GM23338 (cell line): ENCODE results near the gene DNLZ. TPM values are rescaled to one million over a fixed set of nuclear protein-coding genes. Genes with fewer than 3 reads are reported as not detected.

Experiments
- ATAC-seq: fragments of 200-7000 bp; cut with Tn5 transposase; 3 replicates; pipeline ENCODE4 v1.9.1; 2020
- DNase-seq: peaks from one replicate; pipeline ENCODE4 v3.0.0-alpha.2; 2015; ENCODE audit warnings: low spot score
- H2AFZ ChIP-seq: fragments of 200-600 bp; sonication (generic); 2 replicates; pipeline ENCODE4 v1.8.0; 2016; ENCODE audit warnings: antibody characterized with exemption, mild to moderate bottlenecking, moderate library complexity
- H3F3A ChIP-seq: fragments of 200-600 bp; sonication (generic); replicated peaks from 2 replicates; pipeline ENCODE4 v1.8.0; 2017; ENCODE audit warnings: antibody characterized with exemption, mixed run types, low read depth
- H3K27ac ChIP-seq: fragments of 200-600 bp; sonication (generic); 2 replicates; pipeline ENCODE4 v1.6.1; 2016; ENCODE audit warnings: low read depth
- H3K27me3 ChIP-seq: fragments of 200-600 bp; sonication (generic); 2 replicates; pipeline ENCODE4 v1.8.0; 2016; ENCODE audit warnings: mild to moderate bottlenecking, mixed run types, moderate library complexity; ENCODE audit not compliant: insufficient read depth
- H3K36me3 ChIP-seq: fragments of 200-600 bp; sonication (generic); 2 replicates; pipeline ENCODE4 v1.8.0; 2016; ENCODE audit warnings: mild to moderate bottlenecking; ENCODE audit not compliant: insufficient read depth
- H3K4me1 ChIP-seq: fragments of 200-600 bp; sonication (generic); 2 replicates; pipeline ENCODE4 v1.8.0; 2016; ENCODE audit warnings: mild to moderate bottlenecking, moderate library complexity; ENCODE audit not compliant: insufficient read depth
- H3K4me2 ChIP-seq: fragments of 200-600 bp; sonication (generic); 2 replicates; pipeline ENCODE4 v1.7.1; 2017; ENCODE audit warnings: mixed run types
- H3K4me3 ChIP-seq: fragments of 200-600 bp; sonication (generic); 2 replicates; pipeline ENCODE4 v1.6.1; 2016; ENCODE audit warnings: mixed run types
- H3K79me2 ChIP-seq: fragments of 200-600 bp; sonication (generic); replicated peaks from 2 replicates; pipeline ENCODE4 v1.8.0; 2017; ENCODE audit warnings: mild to moderate bottlenecking; ENCODE audit not compliant: insufficient read depth
- H3K9me2 ChIP-seq: fragments of 200-600 bp; sonication (generic); 2 replicates; pipeline ENCODE4 v1.8.0; 2017; ENCODE audit not compliant: insufficient read depth
- H4K20me1 ChIP-seq: fragments of 200-600 bp; sonication (generic); replicated peaks from 2 replicates; pipeline ENCODE4 v1.8.0; 2017; ENCODE audit warnings: mild to moderate bottlenecking; ENCODE audit not compliant: insufficient read depth
- H3K27ac Mint-ChIP-seq: 2 replicates; pipeline ENCODE4 v1.8.0; 2020; ENCODE audit warnings: inconsistent platforms, mild to moderate bottlenecking, moderate library complexity, mixed read lengths
- H3K27me3 Mint-ChIP-seq: 3 replicates; pipeline ENCODE4 v1.8.0; 2022; ENCODE audit warnings: low read depth, mild to moderate bottlenecking, moderate library complexity, mixed read lengths, inconsistent platforms; ENCODE audit not compliant: insufficient read depth, poor library complexity
- H3K36me3 Mint-ChIP-seq: 3 replicates; pipeline ENCODE4 v1.8.0; 2021; ENCODE audit warnings: low read depth, mild to moderate bottlenecking, inconsistent platforms, moderate library complexity, mixed read lengths
- H3K4me1 Mint-ChIP-seq: 3 replicates; pipeline ENCODE4 v1.8.0; 2020; ENCODE audit warnings: mild to moderate bottlenecking, inconsistent platforms, mixed read lengths
- H3K4me3 Mint-ChIP-seq: 3 replicates; pipeline ENCODE4 v1.8.0; 2021; ENCODE audit warnings: moderate library complexity, mild to moderate bottlenecking, inconsistent platforms, mixed read lengths
- H3K9me3 Mint-ChIP-seq: 3 replicates; pipeline ENCODE4 v1.8.0; 2020; ENCODE audit warnings: moderate library complexity, mild to moderate bottlenecking, inconsistent platforms, mixed read lengths
- CREB1 ChIP-seq: fragments of 250-450 bp; sonication (Bioruptor Pico); IDR thresholded peaks from 2 replicates; pipeline ENCODE4 v1.5.0; 2020; ENCODE audit warnings: low read depth, mild to moderate bottlenecking, moderate library complexity
- EZH2 ChIP-seq: fragments of 200-600 bp; sonication (generic); IDR thresholded peaks from one replicate; pipeline ENCODE4 v1.8.0; 2017; ENCODE audit warnings: antibody characterized with exemption, mild to moderate bottlenecking, low read depth; ENCODE audit not compliant: unreplicated experiment
- EZH2phosphoT487 ChIP-seq: fragments of 200-600 bp; sonication (generic); IDR thresholded peaks from one replicate; pipeline ENCODE4 v1.8.1; 2018; ENCODE audit warnings: antibody characterized with exemption; ENCODE audit not compliant: unreplicated experiment
- JUNB ChIP-seq: IDR thresholded peaks from one replicate; pipeline ENCODE4 v1.6.1; 2016; ENCODE audit warnings: antibody characterized with exemption; ENCODE audit not compliant: unreplicated experiment
- NANOG ChIP-seq: IDR thresholded peaks from 2 replicates; pipeline ENCODE4 v1.6.1; 2016; ENCODE audit warnings: antibody characterized with exemption, borderline replicate concordance
- POLR2AphosphoS5 ChIP-seq: IDR thresholded peaks from 2 replicates; pipeline ENCODE4 v1.6.1; 2016; ENCODE audit warnings: antibody characterized with exemption, low read depth
- STAT1 ChIP-seq: IDR thresholded peaks from one replicate; pipeline ENCODE4 v1.6.1; 2016; ENCODE audit warnings: antibody characterized with exemption; ENCODE audit not compliant: unreplicated experiment
- ZNF114 ChIP-seq: fragments of 250-450 bp; sonication (Bioruptor Pico); IDR thresholded peaks from 2 replicates; pipeline ENCODE4 v1.5.0; 2020; ENCODE audit warnings: mild to moderate bottlenecking, moderate library complexity
- ZNF331 ChIP-seq: fragments of 250-450 bp; sonication (Bioruptor Pico); IDR thresholded peaks from 2 replicates; pipeline ENCODE4 v1.5.0; 2020; ENCODE audit warnings: low read depth, mild to moderate bottlenecking, moderate library complexity
- polyA plus RNA-seq: library from polyadenylated mRNA; unstranded; fragments of >200 nt; fragmentation: Nextera tagmentation; extraction: Ambion mirVana; gene quantifications from 2 replicates; pipeline ENCODE4 v1.2.1, GENCODE V29; 2016
- total RNA-seq: library from RNA; depleted of rRNA; stranded (reverse); fragments of >200 nt; shearing (Covaris generic); gene quantifications from 2 replicates; pipeline ENCODE4 v1.2.3, GENCODE V29; 2014
- TF ChIP-seq, protein P1 (sequence below): IDR thresholded peaks from 2 replicates; pipeline ENCODE4 v1.6.1; 2016; ENCODE audit warnings: antibody characterized with exemption
- TF ChIP-seq, protein P2 (sequence below): IDR thresholded peaks from one replicate; pipeline ENCODE4 v1.6.1; 2018; ENCODE audit warnings: antibody characterized with exemption; ENCODE audit not compliant: unreplicated experiment
- TF ChIP-seq, protein P3 (sequence below): fragments of 250-450 bp; sonication (Bioruptor Pico); IDR thresholded peaks from 2 replicates; pipeline ENCODE4 v1.5.0; 2020; ENCODE audit warnings: mild to moderate bottlenecking, moderate library complexity
- TF ChIP-seq, protein P4 (sequence below), 2 experiments: fragments of 200-600 bp in 1 of 2; sonication (generic) in 1 of 2; conservative IDR thresholded peaks; 2 replicates each; pipeline versions ENCODE4 v1.5.1 to v1.6.1; 2016 to 2017; ENCODE audit warnings: antibody characterized with exemption in 2 of 2, low read depth in 2 of 2, mild to moderate bottlenecking in 2 of 2, moderate library complexity in 1 of 2

Gene DNLZ
- total and polyA plus RNA-seq, 2 experiments from 2014 or later, result 33.4 to 53.9 TPM

DNA sequence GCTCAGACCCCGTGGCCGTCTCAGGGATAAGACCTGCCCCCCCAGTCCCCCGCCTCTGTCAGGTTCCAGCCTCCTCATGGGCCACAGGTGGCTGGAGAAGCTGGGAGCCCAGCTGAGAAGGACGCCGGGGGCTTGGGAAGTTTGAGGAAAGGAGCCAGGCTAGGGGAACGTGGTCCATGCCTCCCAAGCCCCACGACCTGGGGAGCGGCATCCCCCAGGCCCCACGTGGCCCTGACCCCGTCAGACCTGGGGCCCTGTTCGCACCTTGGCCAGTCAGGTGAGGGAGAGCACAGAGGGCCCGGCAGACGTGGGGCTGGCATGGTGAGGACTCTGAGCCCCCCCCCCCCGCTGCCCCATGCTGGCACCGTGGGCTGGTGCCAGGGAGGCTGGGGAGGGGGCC lies 32.5 kb downstream of the DNLZ start:
- Histone ChIP-seq H4K20me1 (no peaks in the 10 kb centered on the region), H3K4me2 (no peak overlapping the region), H3K27ac (no peak overlapping the region), H3K9me2 (no peaks in the 10 kb centered on the region), H3K36me3 (no peaks in the 10 kb centered on the region), H3K79me2 (no peaks in the 10 kb centered on the region; the same call in 1 of the 2 replicates), H3K4me3 (no peak overlapping the region), H2AFZ (no peak overlapping the region), H3K27me3 (no peaks in the 10 kb centered on the region), H3F3A (0 out of 2 replicates have a peak, but pooled peaks cover 3% of the 10 kb centered on the region), H3K4me1 (peaks cover 15% of the 10 kb centered on the region)
- Mint-ChIP-seq H3K4me3 (no peak overlapping the region), H3K9me3 (no peaks in the 10 kb centered on the region), H3K4me1 (peaks cover 8% of the 10 kb centered on the region), H3K36me3 (no peaks in the 10 kb centered on the region), H3K27ac (no peak overlapping the region), H3K27me3 (peaks cover 8% of the 10 kb centered on the region)
- DNase-seq, result no peak
- TF ChIP-seq EZH2phosphoT487 (no peak), NANOG (no peak), EZH2 (no peak), CREB1 (CRISPR knock-in tag) (no peak), POLR2AphosphoS5 (no peak), ZNF114 (no peak), ZNF331 (CRISPR knock-in tag) (no peak), JUNB (no peak), STAT1 (no peak)
- TF ChIP-seq, protein P1, sequence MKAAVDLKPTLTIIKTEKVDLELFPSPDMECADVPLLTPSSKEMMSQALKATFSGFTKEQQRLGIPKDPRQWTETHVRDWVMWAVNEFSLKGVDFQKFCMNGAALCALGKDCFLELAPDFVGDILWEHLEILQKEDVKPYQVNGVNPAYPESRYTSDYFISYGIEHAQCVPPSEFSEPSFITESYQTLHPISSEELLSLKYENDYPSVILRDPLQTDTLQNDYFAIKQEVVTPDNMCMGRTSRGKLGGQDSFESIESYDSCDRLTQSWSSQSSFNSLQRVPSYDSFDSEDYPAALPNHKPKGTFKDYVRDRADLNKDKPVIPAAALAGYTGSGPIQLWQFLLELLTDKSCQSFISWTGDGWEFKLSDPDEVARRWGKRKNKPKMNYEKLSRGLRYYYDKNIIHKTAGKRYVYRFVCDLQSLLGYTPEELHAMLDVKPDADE, result no peak
- TF ChIP-seq, protein P2, sequence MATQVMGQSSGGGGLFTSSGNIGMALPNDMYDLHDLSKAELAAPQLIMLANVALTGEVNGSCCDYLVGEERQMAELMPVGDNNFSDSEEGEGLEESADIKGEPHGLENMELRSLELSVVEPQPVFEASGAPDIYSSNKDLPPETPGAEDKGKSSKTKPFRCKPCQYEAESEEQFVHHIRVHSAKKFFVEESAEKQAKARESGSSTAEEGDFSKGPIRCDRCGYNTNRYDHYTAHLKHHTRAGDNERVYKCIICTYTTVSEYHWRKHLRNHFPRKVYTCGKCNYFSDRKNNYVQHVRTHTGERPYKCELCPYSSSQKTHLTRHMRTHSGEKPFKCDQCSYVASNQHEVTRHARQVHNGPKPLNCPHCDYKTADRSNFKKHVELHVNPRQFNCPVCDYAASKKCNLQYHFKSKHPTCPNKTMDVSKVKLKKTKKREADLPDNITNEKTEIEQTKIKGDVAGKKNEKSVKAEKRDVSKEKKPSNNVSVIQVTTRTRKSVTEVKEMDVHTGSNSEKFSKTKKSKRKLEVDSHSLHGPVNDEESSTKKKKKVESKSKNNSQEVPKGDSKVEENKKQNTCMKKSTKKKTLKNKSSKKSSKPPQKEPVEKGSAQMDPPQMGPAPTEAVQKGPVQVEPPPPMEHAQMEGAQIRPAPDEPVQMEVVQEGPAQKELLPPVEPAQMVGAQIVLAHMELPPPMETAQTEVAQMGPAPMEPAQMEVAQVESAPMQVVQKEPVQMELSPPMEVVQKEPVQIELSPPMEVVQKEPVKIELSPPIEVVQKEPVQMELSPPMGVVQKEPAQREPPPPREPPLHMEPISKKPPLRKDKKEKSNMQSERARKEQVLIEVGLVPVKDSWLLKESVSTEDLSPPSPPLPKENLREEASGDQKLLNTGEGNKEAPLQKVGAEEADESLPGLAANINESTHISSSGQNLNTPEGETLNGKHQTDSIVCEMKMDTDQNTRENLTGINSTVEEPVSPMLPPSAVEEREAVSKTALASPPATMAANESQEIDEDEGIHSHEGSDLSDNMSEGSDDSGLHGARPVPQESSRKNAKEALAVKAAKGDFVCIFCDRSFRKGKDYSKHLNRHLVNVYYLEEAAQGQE, result no peak
- TF ChIP-seq, protein P3, sequence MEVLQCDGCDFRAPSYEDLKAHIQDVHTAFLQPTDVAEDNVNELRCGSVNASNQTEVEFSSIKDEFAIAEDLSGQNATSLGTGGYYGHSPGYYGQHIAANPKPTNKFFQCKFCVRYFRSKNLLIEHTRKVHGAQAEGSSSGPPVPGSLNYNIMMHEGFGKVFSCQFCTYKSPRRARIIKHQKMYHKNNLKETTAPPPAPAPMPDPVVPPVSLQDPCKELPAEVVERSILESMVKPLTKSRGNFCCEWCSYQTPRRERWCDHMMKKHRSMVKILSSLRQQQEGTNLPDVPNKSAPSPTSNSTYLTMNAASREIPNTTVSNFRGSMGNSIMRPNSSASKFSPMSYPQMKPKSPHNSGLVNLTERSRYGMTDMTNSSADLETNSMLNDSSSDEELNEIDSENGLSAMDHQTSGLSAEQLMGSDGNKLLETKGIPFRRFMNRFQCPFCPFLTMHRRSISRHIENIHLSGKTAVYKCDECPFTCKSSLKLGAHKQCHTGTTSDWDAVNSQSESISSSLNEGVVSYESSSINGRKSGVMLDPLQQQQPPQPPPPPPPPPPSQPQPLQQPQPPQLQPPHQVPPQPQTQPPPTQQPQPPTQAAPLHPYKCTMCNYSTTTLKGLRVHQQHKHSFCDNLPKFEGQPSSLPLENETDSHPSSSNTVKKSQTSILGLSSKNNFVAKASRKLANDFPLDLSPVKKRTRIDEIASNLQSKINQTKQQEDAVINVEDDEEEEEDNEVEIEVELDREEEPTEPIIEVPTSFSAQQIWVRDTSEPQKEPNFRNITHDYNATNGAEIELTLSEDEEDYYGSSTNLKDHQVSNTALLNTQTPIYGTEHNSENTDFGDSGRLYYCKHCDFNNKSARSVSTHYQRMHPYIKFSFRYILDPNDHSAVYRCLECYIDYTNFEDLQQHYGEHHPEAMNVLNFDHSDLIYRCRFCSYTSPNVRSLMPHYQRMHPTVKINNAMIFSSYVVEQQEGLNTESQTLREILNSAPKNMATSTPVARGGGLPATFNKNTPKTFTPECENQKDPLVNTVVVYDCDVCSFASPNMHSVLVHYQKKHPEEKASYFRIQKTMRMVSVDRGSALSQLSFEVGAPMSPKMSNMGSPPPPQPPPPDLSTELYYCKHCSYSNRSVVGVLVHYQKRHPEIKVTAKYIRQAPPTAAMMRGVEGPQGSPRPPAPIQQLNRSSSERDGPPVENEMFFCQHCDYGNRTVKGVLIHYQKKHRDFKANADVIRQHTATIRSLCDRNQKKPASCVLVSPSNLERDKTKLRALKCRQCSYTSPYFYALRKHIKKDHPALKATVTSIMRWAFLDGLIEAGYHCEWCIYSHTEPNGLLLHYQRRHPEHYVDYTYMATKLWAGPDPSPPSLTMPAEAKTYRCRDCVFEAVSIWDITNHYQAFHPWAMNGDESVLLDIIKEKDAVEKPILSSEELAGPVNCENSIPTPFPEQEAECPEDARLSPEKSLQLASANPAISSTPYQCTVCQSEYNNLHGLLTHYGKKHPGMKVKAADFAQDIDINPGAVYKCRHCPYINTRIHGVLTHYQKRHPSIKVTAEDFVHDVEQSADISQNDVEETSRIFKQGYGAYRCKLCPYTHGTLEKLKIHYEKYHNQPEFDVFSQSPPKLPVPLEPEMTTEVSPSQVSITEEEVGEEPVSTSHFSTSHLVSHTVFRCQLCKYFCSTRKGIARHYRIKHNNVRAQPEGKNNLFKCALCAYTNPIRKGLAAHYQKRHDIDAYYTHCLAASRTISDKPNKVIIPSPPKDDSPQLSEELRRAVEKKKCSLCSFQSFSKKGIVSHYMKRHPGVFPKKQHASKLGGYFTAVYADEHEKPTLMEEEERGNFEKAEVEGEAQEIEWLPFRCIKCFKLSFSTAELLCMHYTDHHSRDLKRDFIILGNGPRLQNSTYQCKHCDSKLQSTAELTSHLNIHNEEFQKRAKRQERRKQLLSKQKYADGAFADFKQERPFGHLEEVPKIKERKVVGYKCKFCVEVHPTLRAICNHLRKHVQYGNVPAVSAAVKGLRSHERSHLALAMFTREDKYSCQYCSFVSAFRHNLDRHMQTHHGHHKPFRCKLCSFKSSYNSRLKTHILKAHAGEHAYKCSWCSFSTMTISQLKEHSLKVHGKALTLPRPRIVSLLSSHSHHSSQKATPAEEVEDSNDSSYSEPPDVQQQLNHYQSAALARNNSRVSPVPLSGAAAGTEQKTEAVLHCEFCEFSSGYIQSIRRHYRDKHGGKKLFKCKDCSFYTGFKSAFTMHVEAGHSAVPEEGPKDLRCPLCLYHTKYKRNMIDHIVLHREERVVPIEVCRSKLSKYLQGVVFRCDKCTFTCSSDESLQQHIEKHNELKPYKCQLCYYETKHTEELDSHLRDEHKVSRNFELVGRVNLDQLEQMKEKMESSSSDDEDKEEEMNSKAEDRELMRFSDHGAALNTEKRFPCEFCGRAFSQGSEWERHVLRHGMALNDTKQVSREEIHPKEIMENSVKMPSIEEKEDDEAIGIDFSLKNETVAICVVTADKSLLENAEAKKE (CRISPR knock-in tag), result no peak
- TF ChIP-seq, protein P4, sequence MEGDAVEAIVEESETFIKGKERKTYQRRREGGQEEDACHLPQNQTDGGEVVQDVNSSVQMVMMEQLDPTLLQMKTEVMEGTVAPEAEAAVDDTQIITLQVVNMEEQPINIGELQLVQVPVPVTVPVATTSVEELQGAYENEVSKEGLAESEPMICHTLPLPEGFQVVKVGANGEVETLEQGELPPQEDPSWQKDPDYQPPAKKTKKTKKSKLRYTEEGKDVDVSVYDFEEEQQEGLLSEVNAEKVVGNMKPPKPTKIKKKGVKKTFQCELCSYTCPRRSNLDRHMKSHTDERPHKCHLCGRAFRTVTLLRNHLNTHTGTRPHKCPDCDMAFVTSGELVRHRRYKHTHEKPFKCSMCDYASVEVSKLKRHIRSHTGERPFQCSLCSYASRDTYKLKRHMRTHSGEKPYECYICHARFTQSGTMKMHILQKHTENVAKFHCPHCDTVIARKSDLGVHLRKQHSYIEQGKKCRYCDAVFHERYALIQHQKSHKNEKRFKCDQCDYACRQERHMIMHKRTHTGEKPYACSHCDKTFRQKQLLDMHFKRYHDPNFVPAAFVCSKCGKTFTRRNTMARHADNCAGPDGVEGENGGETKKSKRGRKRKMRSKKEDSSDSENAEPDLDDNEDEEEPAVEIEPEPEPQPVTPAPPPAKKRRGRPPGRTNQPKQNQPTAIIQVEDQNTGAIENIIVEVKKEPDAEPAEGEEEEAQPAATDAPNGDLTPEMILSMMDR (conservative IDR thresholded peaks at IDR 0.05; ENCODE audit: low read depth in 2 of 2), result no peak
- ATAC-seq, result no peak
